H7 (cell line): ENCODE measurements around the gene IMMP2L. TPM values are rescaled to one million over a fixed set of nuclear protein-coding genes. Genes with fewer than 3 reads are reported as not detected.
A peak's percentile ranks its signal among the peaks of the same experiment; 100 is the strongest.

Experiments
- DNase-seq: peaks from one replicate; pipeline ENCODE4 v3.0.0; 2012
- H3K27me3 ChIP-seq: 2 replicates; pipeline ENCODE4 v1.6.0; 2011; ENCODE audit warnings: mild to moderate bottlenecking, low read length; ENCODE audit not compliant: control insufficient read depth, insufficient read depth
- H3K36me3 ChIP-seq: replicated peaks from 2 replicates; pipeline ENCODE4 v1.5.1; 2011; ENCODE audit warnings: low read length; ENCODE audit not compliant: control insufficient read depth, insufficient read depth
- H3K4me3 ChIP-seq: 2 replicates; pipeline ENCODE4 v1.5.1; 2011; ENCODE audit warnings: low read depth, mild to moderate bottlenecking, control low read depth, low read length, moderate library complexity; ENCODE audit not compliant: insufficient read depth
- total RNA-seq: library from RNA; depleted of rRNA; stranded (reverse); fragments of >200 nt; shearing (Covaris generic); gene quantifications from 2 replicates; pipeline ENCODE4 v1.2.3, GENCODE V29; 2014

IMMP2L gene
- total RNA-seq, 1 experiment from 2014 or later, result 9.2 TPM

GRCh38 chr7:110827936-110828335 lies 734.4 kb downstream of the IMMP2L start:
- H3K27me3 ChIP-seq, result no peaks in the 10 kb centered on the region
- no peaks in the 10 kb centered on the region for H3K36me3 ChIP-seq
- H3K4me3 ChIP-seq, result no peak overlapping the region
- no peak for DNase-seq

- DNase-seq, result no peak
- no peak overlapping the region for H3K4me3 ChIP-seq
- no peaks in the 10 kb centered on the region for H3K36me3 ChIP-seq
- no peaks in the 10 kb centered on the region for H3K27me3 ChIP-seq
Measured at GRCh38 chr7:110827287-110827855, 734.9 kb downstream of the IMMP2L start.

GRCh38 chr7:110813986-110814385 lies 748.3 kb downstream of the IMMP2L start:
- no peak for DNase-seq
- no peaks in the 10 kb centered on the region for H3K36me3 ChIP-seq
- H3K27me3 ChIP-seq, result no peaks in the 10 kb centered on the region
- H3K4me3 ChIP-seq, result no peak overlapping the region

- no peak for DNase-seq
- Histone ChIP-seq H3K4me3 (no peak overlapping the region), H3K27me3 (no peaks in the 10 kb centered on the region), H3K36me3 (no peaks in the 10 kb centered on the region)
Measured at GRCh38 chr7:110809832-110810231, 752.5 kb downstream of the IMMP2L start.

GRCh38 chr7:110808361-110808760 lies 753.9 kb downstream of the IMMP2L start:
- Histone ChIP-seq H3K27me3 (no peaks in the 10 kb centered on the region), H3K36me3 (no peaks in the 10 kb centered on the region), H3K4me3 (no peak overlapping the region)
- no peak for DNase-seq

- DNase-seq, result peak; percentile 0
- Histone ChIP-seq H3K4me3 (no peak overlapping the region), H3K27me3 (no peaks in the 10 kb centered on the region), H3K36me3 (no peaks in the 10 kb centered on the region)
Measured at GRCh38 chr7:110804501-110804900, 757.8 kb downstream of the IMMP2L start.

- no peak overlapping the region for H3K4me3 ChIP-seq
- DNase-seq, result no peak
- H3K36me3 ChIP-seq, result no peaks in the 10 kb centered on the region
Measured at GRCh38 chr7:110803602-110804143, 758.6 kb downstream of the IMMP2L start.

GRCh38 chr7:110801502-110801901 lies 760.8 kb downstream of the IMMP2L start:
- no peak for DNase-seq
- Histone ChIP-seq H3K27me3 (no peaks in the 10 kb centered on the region), H3K4me3 (no peak overlapping the region), H3K36me3 (no peaks in the 10 kb centered on the region)

More at GRCh38 chr7:110803602-110804143, 758.6 kb downstream of the IMMP2L start:
- no peaks in the 10 kb centered on the region for H3K27me3 ChIP-seq

GRCh38 chr7:110800984-110801383 lies 761.3 kb downstream of the IMMP2L start:
- no peak for DNase-seq

GRCh38 chr7:110797656-110798055 lies 764.6 kb downstream of the IMMP2L start:
- Histone ChIP-seq H3K27me3 (no peaks in the 10 kb centered on the region), H3K4me3 (no peak overlapping the region), H3K36me3 (no peaks in the 10 kb centered on the region)
- no peak for DNase-seq

More at GRCh38 chr7:110800984-110801383, 761.3 kb downstream of the IMMP2L start:
- Histone ChIP-seq H3K4me3 (no peak overlapping the region), H3K27me3 (no peaks in the 10 kb centered on the region), H3K36me3 (no peaks in the 10 kb centered on the region)

GRCh38 chr7:110790992-110791391 lies 771.3 kb downstream of the IMMP2L start:
- H3K36me3 ChIP-seq, result no peaks in the 10 kb centered on the region
- no peak for DNase-seq

GRCh38 chr7:110786328-110786965 lies 775.8 kb downstream of the IMMP2L start:
- no peak for DNase-seq
- H3K4me3 ChIP-seq, result no peak overlapping the region
- H3K27me3 ChIP-seq, result no peaks in the 10 kb centered on the region
- H3K36me3 ChIP-seq, result no peaks in the 10 kb centered on the region

More at GRCh38 chr7:110790992-110791391, 771.3 kb downstream of the IMMP2L start:
- Histone ChIP-seq H3K27me3 (no peaks in the 10 kb centered on the region), H3K4me3 (no peak overlapping the region)

GRCh38 chr7:110784749-110785148 lies 777.5 kb downstream of the IMMP2L start:
- no peak for DNase-seq
- Histone ChIP-seq H3K27me3 (no peaks in the 10 kb centered on the region), H3K36me3 (no peaks in the 10 kb centered on the region), H3K4me3 (no peak overlapping the region)

GRCh38 chr7:110780712-110781111 lies 781.6 kb downstream of the IMMP2L start:
- Histone ChIP-seq H3K27me3 (no peaks in the 10 kb centered on the region), H3K4me3 (no peak overlapping the region), H3K36me3 (no peaks in the 10 kb centered on the region)
- no peak for DNase-seq

GRCh38 chr7:110779339-110779738 lies 783.0 kb downstream of the IMMP2L start:
- Histone ChIP-seq H3K36me3 (no peaks in the 10 kb centered on the region), H3K27me3 (no peaks in the 10 kb centered on the region), H3K4me3 (no peak overlapping the region)
- no peak for DNase-seq
